HG03342 (cell line): ENCODE results near the gene OLFML3.
"Not testable (repeated sequence)": the region's sequence is repeated elsewhere in the genome, so short reads cannot be mapped to it uniquely, and the experiment has no call there.

ENCODE experiments used
- ATAC-seq: cut with Tn5 transposase; IDR thresholded peaks from one replicate; pipeline ENCODE4 v1.9.1; 2021; ENCODE audit warnings: mild to moderate bottlenecking, moderate library complexity; ENCODE audit not compliant: unreplicated experiment

OLFML3 gene

DNA sequence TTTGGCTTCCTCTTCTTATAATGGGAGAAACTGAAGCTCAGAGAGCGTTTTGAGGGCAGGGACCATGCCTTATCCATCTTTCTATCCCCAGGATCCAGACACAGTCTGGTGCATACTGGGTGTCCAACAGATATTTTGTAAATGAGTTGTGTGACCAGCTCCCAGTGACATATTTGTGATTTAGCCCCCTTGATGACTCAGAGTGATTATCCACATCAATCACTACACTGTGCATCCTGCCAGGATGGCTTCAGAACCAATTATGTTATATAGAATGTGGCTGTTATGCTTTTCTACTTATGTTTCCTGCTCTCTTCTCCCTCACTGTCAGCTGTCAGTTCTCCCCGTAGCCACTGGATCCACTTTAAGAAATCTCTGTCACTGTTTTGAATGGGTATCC lies 11.3 kb downstream of the OLFML3 start:
- ATAC-seq = no peak

DNA sequence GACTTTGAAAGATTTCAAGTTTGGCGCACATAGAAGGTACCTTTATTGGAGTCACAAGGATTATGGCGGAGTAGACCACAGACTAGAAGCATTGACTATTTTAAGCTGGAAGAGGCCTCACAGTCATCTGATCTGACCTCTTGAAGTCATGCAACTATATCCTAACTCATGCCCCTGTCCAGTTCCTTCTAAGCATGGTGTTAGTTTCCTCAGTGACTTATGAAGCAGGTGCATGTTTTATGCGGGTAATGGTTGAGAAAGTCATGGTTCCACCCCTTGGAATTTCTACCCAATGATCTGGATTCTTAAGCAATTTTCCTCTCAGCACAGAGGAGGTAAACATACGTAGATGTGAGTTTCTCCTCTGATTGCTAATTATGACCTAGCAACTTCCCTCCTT lies 11.7 kb downstream of the OLFML3 start:
- ATAC-seq = no peak

DNA sequence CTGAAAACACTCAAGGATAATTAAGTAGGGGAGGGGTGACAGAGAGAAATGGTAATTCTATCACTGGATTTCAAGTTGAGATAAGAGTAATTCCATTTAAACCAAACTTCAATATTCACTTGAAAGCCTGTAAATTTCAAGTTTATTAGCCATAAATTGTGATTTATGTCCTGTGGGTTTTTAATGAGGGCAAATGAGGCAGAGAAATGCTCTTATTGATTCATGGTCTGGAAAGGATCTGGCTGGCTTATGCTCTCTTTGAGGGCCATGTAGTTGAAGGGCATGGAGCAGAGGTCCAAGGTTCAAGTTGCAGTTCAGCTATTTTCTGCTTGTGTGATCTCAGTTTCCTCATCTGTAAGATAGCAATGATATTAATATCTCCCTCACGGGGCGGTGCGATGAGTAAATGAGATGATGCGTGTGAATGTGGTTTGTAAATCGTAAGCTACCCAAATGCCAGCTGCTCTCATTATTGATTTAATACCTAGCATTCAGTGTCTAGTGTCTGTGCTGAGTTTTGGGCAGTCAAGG lies 12.3 kb downstream of the OLFML3 start:
- no peak for ATAC-seq

DNA sequence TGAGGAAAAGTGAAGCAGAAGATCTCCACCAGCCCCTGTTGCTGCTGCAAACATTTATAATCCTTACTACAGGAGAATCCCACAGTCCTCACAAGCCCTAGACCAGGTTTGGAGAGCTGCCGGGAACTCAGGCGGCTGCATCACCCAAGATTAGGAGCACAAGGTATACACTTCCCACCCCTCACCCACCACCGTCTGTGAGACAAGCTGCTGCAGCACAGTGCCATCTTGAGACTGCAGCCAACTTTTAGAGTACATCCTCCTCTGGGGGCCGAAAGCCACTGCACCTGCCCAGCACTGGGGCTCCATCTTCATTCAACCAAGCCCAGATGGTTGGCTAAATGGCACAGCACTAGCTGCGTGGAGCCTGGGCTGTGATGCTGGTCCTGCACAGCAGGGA lies 13.8 kb downstream of the OLFML3 start:
- ATAC-seq = no peak

DNA sequence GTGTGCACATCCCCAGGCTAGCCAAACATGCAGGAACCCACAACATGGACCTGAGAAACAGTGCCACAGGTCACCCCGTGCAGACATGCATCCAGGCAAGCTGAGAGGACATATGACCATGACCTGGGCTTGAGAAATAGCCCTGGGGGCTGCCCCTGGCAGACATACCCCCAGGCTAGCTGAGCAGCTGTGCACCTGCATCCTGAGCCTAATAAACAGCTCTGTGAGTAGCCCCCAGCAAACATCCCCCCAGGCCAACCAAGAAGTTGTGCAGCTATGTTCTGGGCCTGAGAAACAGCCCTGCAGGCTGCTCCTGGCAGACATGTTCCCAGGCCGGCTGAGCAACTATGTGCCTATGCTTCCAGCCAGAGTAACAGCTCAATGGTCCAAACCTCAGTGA lies 14.5 kb downstream of the OLFML3 start:
- no peak for ATAC-seq

DNA sequence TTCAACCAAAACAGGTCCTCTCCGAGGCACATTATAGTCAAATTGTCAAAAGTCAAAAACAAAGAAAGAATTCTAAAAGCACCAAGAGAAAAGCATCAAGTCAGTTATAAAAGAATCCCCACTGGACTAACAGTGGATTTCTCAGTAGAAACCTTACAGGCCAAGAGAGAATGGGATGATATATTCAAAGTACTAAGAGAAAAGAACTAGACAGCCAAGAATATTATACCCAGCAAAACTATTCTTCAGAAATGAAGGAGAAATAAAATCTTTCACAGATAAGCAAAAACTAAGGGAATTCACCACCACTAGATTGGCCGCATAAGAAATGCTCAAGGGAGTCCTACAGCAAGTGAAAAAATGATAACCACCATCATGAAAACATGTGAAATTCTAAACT lies 16.1 kb downstream of the OLFML3 start:
- no peak for ATAC-seq

DNA sequence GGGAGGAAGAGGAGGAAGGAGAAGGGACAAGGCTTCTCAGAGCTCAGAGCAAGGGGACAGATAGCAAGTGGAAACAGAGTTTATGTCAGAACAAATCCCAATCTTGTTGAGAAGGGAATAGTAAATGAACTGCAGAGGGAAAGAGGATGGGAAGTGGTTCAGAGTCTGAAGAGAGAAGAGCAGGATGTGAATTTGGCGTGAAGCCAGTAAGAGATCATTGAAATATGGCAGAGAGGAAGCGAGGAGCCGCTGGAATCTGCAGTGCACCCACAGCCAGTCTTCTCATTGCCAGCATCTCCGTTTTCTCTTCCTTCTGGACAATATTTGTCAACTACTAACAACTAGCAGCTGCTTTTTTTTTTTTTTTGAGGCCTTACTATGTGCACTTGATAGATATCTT lies 19.1 kb downstream of the OLFML3 start:
- no peak for ATAC-seq

DNA sequence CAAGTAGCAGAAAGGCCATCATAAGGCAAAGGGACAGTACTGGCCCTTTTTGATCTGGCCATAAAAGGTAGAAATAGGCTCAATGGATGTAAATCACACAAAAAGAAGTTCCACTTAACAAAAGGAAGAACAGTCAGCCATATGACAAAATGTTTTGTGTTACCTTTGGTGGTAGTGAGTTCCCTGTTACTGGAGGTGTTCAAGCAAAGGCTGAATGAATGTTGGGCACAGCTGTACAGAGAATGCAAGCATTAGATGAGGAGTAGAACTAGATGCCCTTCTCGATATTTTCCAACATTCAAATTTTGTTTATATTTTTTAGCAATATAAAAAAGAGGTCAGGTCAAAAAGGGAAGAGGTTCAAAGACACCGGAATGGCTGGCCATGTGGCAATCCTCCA lies 20.0 kb downstream of the OLFML3 start:
- no peak for ATAC-seq

DNA sequence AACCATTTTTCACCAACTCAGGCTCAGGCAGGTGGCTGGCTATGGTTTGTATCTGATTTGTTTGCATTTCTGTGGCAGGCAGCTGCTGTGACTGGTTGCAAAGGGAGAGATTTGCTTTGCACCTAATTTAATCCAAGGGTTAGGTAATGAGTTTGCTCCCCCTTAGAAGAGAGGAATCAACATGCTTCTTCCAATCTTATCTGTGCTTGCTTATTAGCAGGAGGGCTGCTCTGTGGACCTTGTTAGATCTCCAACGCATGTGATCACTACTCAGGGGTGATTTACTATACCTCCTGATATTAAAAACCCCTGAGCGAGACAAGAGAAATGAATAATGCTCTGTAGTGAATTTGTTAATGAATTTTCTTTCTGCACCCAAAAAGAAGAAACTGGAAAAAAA lies 20.5 kb downstream of the OLFML3 start:
- no peak for ATAC-seq

DNA sequence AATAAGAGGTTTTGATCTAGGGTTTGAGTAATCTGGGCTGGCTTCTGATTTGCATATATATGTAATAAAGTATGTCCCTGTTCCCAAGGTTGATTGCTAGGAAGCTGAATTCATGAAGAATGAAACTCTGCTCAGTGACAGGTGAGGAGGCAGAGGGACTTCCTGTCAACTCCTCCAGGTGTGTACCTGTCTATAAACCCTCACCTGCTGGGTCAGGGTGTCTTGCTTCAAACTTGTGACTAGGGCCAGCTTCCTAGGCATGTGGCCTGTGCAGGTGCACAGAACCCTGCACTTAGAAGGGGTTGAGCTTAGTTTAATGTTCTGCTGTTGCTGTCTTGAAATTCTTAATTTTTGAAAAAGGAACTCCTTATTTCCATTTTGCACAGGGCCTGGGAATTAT lies 21.1 kb downstream of the OLFML3 start:
- no peak for ATAC-seq

DNA sequence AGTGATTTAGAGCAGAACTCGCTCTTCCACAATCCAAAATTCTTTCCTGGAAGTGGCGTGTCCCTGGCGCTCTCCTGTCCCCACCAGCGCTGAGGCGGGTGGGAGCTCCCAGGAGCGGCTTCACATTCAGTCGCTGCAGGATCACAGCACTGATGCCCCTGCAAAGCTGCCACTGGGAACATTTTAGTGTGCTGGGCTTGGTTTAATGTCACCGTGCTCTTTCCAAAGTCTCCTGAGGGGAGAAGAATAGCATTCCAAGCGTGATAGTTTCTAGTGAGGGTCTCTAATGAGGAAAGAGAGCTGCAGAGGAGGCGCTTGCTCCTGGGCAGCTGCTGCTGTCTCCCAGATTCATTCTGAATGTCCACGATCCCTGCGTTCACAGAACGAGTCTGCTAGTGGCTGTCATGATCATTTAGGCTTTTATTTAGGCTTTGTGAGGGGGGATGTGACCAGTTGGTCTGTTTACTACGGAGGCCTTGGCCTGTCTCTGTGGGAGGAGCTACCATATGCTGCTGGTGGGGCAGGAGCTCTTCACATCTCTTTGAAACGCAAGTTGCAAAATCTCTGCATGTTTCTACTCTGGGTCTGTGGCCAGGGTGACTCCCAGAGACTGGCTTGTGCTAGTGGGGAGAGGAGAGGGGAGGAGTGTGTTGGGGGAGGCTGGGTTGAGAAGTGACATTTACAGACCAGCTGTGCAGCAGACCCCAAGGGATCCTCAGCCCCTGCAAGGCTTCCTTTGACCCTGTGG lies 23.4 kb downstream of the OLFML3 start:
- no peak for ATAC-seq

DNA sequence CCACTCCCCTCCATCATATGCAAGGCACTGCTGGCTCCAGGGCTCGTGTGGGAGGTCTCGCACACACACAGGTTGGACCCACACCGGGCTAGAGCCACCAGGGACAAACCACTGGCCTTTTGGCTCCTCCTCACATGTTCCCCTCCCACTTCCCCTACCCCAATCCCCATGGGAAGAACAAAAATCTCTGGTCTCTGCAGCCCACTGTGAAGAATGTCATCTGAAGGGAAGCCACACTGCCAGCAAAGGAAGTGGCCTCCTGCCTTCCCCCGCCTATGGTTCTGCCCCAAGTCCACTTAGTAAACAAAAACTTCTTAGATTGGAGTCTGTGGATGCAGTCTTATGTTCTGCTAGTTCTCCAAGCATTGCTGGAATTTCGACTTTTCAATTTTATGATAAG lies 24.2 kb downstream of the OLFML3 start:
- ATAC-seq = no peak

DNA sequence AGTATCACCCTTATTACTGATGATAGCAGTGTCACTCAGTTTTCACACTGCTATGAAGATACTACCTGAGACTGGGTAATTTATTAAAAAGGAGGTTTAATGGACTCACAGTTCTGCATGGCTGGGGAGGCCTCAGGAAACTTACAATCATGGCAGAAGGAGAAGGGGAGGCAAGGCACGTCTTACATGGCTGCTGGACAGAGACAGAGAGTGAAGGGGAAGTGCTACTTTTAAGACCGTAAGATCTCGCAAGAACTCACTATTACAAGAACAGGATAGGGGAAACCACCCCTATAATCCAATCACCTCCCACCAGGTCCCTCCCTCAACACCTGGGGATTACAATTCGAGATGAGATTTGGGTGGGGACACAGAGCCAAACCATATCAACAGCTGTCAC lies 27.6 kb downstream of the OLFML3 start:
- ATAC-seq = not testable (repeated sequence)

DNA sequence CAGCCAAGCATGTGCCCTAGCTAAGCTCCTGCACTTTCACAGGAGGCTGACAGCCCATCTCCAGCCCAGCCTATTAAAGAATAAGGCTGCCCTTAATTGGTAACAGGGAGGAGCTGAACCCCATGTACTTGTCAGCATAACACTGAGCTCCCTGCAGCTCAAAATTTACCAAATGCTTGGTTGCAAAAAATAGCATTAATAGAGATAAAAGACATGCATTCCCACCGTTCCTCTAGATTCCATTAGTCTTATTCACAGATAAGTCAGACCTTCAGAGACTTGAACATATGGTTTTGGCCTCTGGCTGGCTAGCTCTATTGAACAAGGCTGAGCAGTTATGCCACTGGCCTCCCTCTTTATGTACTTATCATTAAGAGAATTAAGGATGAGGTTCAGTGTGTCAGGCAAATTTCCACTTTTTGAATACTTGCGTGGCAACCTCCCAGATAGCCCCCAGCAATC lies 29.2 kb downstream of the OLFML3 start:
- no peak for ATAC-seq

DNA sequence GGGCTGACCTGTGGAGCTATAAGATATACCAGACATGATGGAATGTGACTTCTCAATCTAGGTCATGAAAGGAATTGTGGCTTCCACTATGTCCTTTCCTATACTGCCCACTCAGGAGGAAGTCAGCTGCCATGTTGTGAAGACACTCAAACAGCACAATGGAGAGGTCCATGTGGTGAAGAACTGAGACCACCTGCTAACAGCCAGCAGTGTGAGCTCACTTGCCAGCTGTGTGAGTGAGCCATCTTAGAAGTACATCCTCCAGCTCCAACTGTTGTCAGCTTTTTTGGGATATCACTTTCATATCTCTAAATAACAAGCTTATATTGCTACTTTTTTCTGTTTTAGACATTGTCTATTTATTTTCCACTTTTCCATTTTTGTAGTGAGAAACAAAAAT lies 29.7 kb downstream of the OLFML3 start:
- ATAC-seq = no peak

DNA sequence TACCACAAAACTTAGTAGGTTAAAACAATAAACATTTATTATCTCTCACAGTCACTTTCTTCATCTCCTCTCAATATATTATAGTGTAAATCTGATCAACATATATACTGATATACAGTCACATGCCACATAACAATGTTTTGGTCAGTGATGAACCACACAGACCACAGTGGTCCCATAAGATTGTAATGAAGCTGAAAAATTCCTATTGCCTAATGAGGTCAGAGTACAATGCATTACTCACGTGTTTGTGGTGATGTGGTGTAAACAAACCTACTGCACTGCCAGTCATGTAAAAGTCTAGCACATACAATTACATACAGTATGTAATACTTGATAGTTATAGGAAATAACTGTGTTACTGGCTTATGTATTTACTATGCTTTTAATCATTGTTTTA lies 30.1 kb downstream of the OLFML3 start:
- ATAC-seq = no peak

DNA sequence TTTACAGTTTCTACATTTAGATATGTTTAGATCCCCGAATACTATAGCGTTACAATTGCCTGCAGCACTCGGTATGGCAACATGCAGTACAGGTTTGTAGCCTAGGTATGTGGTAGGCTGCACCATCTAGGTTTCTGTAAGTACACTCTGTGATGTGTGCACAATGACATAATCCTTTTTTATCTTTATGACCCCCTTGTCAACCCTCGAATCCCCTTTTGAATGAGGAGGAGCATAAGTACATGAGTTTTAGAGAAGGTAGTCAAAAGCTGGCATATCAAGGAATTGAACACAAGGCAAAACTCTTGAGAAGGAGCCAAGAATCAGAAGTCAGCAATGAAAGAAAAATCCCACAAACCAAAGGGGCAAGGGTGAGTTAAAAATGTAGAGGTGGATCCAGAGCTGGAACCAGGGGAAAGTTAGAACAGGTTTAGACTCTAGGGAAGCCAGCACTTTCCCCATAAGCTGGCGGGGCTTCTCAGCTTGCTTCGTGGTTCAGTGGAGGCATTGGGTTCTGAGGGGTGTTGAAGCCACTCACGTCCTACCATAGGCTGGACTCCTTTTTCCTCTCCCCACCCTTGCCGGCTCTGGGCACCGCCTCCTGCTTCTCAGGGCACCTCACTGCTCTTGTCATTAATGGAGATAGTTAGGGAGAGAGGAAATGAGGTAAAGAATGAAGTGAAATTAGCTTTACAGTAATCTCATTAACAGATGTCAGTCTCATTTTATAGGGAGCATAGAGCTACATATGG lies 31.3 kb downstream of the OLFML3 start:
- no peak for ATAC-seq

DNA sequence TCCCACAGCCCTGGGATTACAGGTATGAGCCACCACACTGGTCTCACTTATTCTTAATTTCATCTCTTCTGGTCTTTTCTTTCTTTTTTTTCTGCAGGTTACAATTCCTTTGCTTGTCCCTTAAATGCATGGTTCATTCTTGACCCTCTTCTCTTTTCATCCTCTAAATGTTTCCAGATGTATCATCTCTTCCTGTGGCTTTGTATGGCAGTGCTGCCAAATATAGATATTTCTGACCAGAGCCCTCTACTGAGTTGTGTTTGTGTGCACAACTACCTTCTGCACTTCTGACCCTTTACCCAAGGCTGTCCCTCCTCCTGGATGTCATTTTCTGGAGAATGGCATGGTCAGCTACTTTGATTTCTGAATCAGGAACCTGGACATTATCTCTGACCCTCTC lies 32.5 kb downstream of the OLFML3 start:
- no peak for ATAC-seq

DNA sequence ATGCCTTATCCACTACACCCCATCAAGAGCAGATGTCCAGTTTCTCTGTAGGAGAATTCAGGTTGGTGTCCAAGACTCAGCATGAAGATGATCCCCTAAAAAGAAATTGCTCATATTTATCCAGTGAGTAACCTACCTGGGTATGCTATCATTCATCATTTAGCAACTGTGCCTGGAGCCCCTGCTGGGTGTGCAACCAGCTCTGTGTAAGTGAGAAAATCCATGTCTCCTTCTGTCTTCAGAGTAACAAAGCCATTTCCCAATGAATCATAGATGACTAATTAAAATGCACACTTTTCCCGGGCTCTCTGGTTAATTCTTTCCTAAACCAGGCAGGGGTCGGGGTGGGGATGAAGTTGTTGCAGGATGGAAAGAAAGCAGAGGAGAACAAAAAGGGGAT lies 35.8 kb downstream of the OLFML3 start:
- no peak for ATAC-seq

DNA sequence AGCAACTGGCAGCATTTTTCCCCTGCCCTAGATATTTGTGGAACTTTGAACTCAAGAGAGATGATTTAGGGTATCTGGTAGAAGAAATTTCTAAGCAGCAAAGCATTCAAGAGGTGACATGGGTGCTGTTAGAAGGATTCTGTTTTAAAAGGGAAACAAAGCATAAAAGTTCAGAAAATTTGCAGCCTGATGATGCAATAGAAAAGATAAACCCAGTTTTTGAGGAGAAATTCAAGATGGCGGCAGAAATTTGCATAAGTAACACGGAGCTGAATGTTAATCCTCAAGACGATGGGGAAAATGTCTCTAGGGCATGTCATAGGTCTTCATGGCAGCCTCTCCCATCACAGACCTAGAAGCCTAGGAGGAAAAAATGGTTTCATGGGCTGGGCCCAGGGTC lies 40.5 kb downstream of the OLFML3 start:
- not testable (repeated sequence) for ATAC-seq

DNA sequence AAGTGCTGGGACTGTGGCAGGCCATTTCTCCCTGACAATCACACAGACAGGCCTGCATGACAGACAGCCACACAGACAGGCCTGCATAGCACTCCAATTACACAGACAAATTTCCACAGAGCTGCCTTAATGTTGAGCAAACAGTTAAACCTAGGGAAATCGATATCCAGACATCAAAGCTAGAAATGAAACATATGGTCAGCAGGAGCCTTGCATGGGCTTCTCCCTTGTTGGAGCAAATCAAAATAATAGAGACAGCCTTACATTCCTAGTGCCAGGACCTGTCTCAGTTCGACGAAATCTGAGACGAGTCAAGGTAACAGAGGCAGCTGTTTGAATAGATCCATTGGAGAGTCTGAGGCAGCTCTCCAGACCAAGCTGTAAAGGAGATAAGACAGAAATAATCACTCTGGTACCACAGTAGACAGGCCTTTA lies 42.4 kb downstream of the OLFML3 start:
- no peak for ATAC-seq

DNA sequence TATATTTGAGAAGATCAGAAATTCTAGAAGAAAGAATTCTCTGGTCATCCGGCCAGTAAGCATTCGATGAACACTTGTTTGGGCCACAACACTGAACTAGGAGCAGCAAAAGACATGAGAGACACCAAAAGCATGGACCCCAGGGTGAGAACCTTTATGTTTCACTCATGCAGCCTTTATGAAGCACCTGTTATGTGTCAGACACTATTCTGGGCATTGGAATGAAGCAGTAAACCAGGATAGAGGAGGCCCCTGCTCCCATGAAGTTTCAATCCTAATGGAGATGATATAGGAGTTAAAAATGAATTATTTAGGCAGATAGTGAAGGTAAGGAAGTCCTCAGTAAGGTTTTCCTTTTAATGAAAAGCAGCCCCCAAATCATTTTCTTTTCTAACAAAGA lies 43.6 kb downstream of the OLFML3 start:
- ATAC-seq = no peak
